GM12878 (cell line): Measurements from ENCODE around the gene WDR31. TPM values are rescaled to one million over a fixed set of nuclear protein-coding genes. Genes with fewer than 3 reads are reported as not detected.

ENCODE experiments used
- ATAC-seq: fragments of 200-7000 bp; cut with Tn5 transposase; 3 replicates; pipeline ENCODE4 v1.9.1; 2020; ENCODE audit warnings: mild to moderate bottlenecking, moderate library complexity
- BruUV-seq: library from RNA; stranded (reverse); fragments of 400-500 nt; replicated peaks from 2 replicates; lab custom pipeline; 2021; lab: Mats Ljungman, UMichigan
- CTCF ChIA-PET: fragments of 300-600 bp; sonication (Branson Sonifier 250); formaldehyde crosslinking; extraction: SDS; loops from one replicate; lab custom pipeline; 2021; ENCODE audit warnings: inconsistent platforms; lab: Yijun Ruan, JAX
- POLR2A ChIA-PET: fragments of 350-600 bp; formaldehyde crosslinking; extraction: SDS; loops from one replicate; lab custom pipeline; 2021; ENCODE audit warnings: inconsistent platforms; lab: Charles Lee
- RAD21 ChIA-PET: fragments of 300-600 bp; sonication (Branson Sonifier 250); formaldehyde crosslinking; loops from one replicate; lab custom pipeline; 2023; ENCODE audit warnings: antibody characterized with exemption; ENCODE audit not compliant: unreplicated experiment; lab: Charles Lee
- SMC1A ChIA-PET: fragments of 300-600 bp; sonication (Branson Sonifier 250); formaldehyde crosslinking; loops from one replicate; lab custom pipeline; 2023; ENCODE audit not compliant: unreplicated experiment, uncharacterized antibody; lab: Charles Lee
- DNase-seq: peaks from one replicate; pipeline ENCODE4 v3.0.0-alpha.2; 2011; ENCODE audit warnings: low read depth, low spot score
- FAIRE-seq: peaks from 3 replicates; lab custom pipeline; 2011; peaks lifted over from hg19 to GRCh38; lab: Jason Lieb, UNC
- H2AFZ ChIP-seq: 2 replicates; pipeline ENCODE4 v1.6.0; 2011; ENCODE audit warnings: low read depth, low read length, control low read depth; ENCODE audit not compliant: control insufficient read depth
- H3K27ac ChIP-seq: 2 replicates; pipeline ENCODE4 v1.5.1; 2011; ENCODE audit warnings: control low read depth; ENCODE audit not compliant: control insufficient read depth, insufficient read depth
- H3K27me3 ChIP-seq, 2 experiments: replicated peaks in 1 of 2; 2 replicates each; pipeline versions ENCODE4 v1.6.0 to v1.6.1; 2011; ENCODE audit warnings: low read length in 1 of 2; ENCODE audit not compliant: control insufficient read depth in 2 of 2, insufficient read depth in 2 of 2
- H3K36me3 ChIP-seq, 2 experiments: 2 replicates each; pipeline ENCODE4 v1.5.1; 2011; ENCODE audit warnings: low read length in 1 of 2; ENCODE audit not compliant: control insufficient read depth in 2 of 2, insufficient read depth in 2 of 2
- H3K4me1 ChIP-seq: 2 replicates; pipeline ENCODE4 v1.6.1; 2011; ENCODE audit warnings: mild to moderate bottlenecking, low read length, moderate library complexity, mixed read lengths; ENCODE audit not compliant: control insufficient read depth, insufficient read depth
- H3K4me2 ChIP-seq: 2 replicates; pipeline ENCODE4 v1.6.0; 2011; ENCODE audit warnings: control low read depth; ENCODE audit not compliant: control insufficient read depth, insufficient read depth
- H3K4me3 ChIP-seq: fragments of 200-600 bp; sonication (generic); 2 replicates; pipeline ENCODE4 v1.5.1; 2016
- H3K79me2 ChIP-seq: 2 replicates; pipeline ENCODE4 v1.6.0; 2011; ENCODE audit warnings: low read length; ENCODE audit not compliant: control insufficient read depth, insufficient read depth
- H3K9ac ChIP-seq: 2 replicates; pipeline ENCODE4 v1.8.0; 2011; ENCODE audit warnings: low read length, control low read depth, mixed read lengths; ENCODE audit not compliant: control insufficient read depth, insufficient read depth
- H3K9me3 ChIP-seq: replicated peaks from 3 replicates; pipeline ENCODE4 v1.5.1; 2011; ENCODE audit warnings: mild to moderate bottlenecking, low read length; ENCODE audit not compliant: control insufficient read depth, insufficient read depth
- H4K20me1 ChIP-seq: 2 replicates; pipeline ENCODE4 v1.6.0; 2011; ENCODE audit not compliant: control insufficient read depth, insufficient read depth
- BCL11A ChIP-seq: IDR thresholded peaks from 2 replicates; pipeline ENCODE4 v1.6.1; 2011; ENCODE audit warnings: low read depth, low read length
- ESRRA ChIP-seq: IDR thresholded peaks from 2 replicates; pipeline ENCODE4 v1.6.1; 2012; ENCODE audit warnings: mild to moderate bottlenecking, low read length, improper control_type of control experiment
- HCFC1 ChIP-seq: fragments of 150-350 bp; IDR thresholded peaks from 2 replicates; pipeline ENCODE4 v1.6.1; 2014; ENCODE audit warnings: low read length
- HDAC6 ChIP-seq: fragments of 200-600 bp; sonication (generic); IDR thresholded peaks from one replicate; pipeline ENCODE4 v1.8.0; 2017; ENCODE audit warnings: antibody characterized with exemption; ENCODE audit not compliant: unreplicated experiment
- IKZF2 ChIP-seq, 2 experiments: fragments of 450-650 bp; IDR thresholded peaks; 2 replicates each; pipeline ENCODE4 v1.6.1; 2017; ENCODE audit warnings: mild to moderate bottlenecking in 2 of 2, moderate library complexity in 2 of 2
- JUNB ChIP-seq: IDR thresholded peaks from 2 replicates; pipeline ENCODE4 v1.6.1; 2016; ENCODE audit warnings: antibody characterized with exemption, mild to moderate bottlenecking
- MXI1 ChIP-seq: fragments of 150-350 bp; IDR thresholded peaks from 2 replicates; pipeline ENCODE4 v1.6.1; 2011; ENCODE audit warnings: low read depth, mild to moderate bottlenecking, inconsistent platforms, low read length, improper control_type of control experiment
- SREBF1 ChIP-seq: IDR thresholded peaks from 2 replicates; pipeline ENCODE4 v1.6.1; 2012; ENCODE audit warnings: mild to moderate bottlenecking, low read length
- YBX1 ChIP-seq: fragments of 450-650 bp; IDR thresholded peaks from 2 replicates; pipeline ENCODE4 v1.6.1; 2016; ENCODE audit warnings: antibody characterized with exemption
- WGBS: methylation state at CpG from one replicate; pipeline ENCODE4 v1.1.6; 2016; ENCODE audit warnings: low lambda C conversion rate; ENCODE audit not compliant: insufficient replicate concordance, insufficient coverage; ENCODE audit errors: missing lambda C conversion rate; 5-methylcytosine and 5-hydroxymethylcytosine counted together
- in situ Hi-C: fragments of 300-500 bp; cut with MboI; formaldehyde crosslinking; loops from 9 replicates; pipeline ENCODE4 v1.14.3; 2018; ENCODE audit warnings: mixed read lengths
- intact Hi-C: fragments of 100-400 bp; cut with micrococcal nuclease; formaldehyde crosslinking; loops from one replicate; pipeline ENCODE4 v1.14.2; 2022; ENCODE audit not compliant: unreplicated experiment
- polyA plus RNA-seq, 11 experiments: library from polyadenylated mRNA; depleted of rRNA in 4 of 11; unstranded in 6 of 11; stranded (reverse) in 5 of 11; fragments of >200 nt; fragmentation: Nextera tagmentation in 4 of 11; fragmentation: Illumina TruSeq in 1 of 11; extraction: Ambion mirVana in 4 of 11; extraction: Trizol in 1 of 11; gene quantifications; 1 replicate in 1 of 11; 2 replicates in 10 of 11; pipeline versions ENCODE4 v1.2.1 to v1.2.3, GENCODE V29; 2011 to 2016; ENCODE audit warnings: inconsistent platforms in 2 of 11, missing spikeins in 2 of 11, low read depth in 1 of 11
- total RNA-seq, 4 experiments: library from RNA; depleted of rRNA in 3 of 4; stranded (reverse); fragments of >200 nt in 3 of 4; fragmentation: Illumina TruSeq in 1 of 4; extraction: Trizol in 1 of 4; gene quantifications; 2 replicates each; pipeline versions ENCODE4 v1.2.1 to v1.2.3, GENCODE V29; 2013 to 2021
- TF ChIP-seq, protein P1 (sequence below): fragments of 450-650 bp; IDR thresholded peaks from 2 replicates; pipeline ENCODE4 v1.6.1; 2017; ENCODE audit warnings: antibody characterized with exemption, mild to moderate bottlenecking, moderate library complexity
- TF ChIP-seq, protein P2 (sequence below): fragments of 450-650 bp; formaldehyde crosslinking; IDR thresholded peaks from 2 replicates; pipeline ENCODE4 v1.4.0; 2022; ENCODE audit warnings: mild to moderate bottlenecking, moderate library complexity

WDR31 gene
- total and polyA plus RNA-seq, 10 of the 15 experiments (the other 5 are each of a cell fraction or from before 2014, with no cell fraction given): 0.26 to 1.7 (median 0.79) TPM

DNA sequence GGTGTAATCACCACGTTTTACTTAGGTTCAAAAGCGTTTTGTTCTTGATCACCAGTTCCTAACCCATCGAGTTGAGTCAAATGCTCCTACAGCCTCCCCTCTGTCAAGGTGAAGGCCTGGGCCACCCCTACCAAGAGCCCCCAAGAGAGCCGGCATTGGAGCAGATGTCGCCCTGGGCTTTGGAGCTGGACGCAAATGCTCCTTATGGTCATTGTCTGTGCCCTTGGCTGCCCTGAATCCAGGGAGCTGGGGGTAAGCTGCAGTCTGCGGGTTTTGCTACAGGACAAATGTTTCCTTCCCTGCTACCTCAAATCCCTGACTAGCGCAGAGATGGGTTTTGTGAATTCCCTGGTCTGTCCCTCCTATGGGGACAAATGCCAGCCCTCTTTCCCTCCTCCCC is 41.8 kb downstream of the WDR31 start:
- no peak overlapping the region for H2AFZ ChIP-seq
- ChIA-PET CTCF (no interaction called here), RAD21 (no interaction called here), SMC1A (no interaction called here), POLR2A (no interaction called here)
- no peaks in the 10 kb centered on the region for H3K79me2 ChIP-seq
- H3K4me2 ChIP-seq: no peak overlapping the region
- no peaks in the 10 kb centered on the region for H3K4me1 ChIP-seq
- H4K20me1 ChIP-seq: no peaks in the 10 kb centered on the region
- no peak overlapping the region for H3K9ac ChIP-seq
- ATAC-seq (no peak), DNase-seq (no peak), FAIRE-seq (no peak)
- 59% methylated on average over 8 of the region's 8 CpGs for WGBS
- H3K9me3 ChIP-seq: no peaks in the 10 kb centered on the region
- H3K4me3 ChIP-seq: no peak overlapping the region
- no peaks in the 10 kb centered on the region; a peak in 1 of 4 replicates for H3K27me3 ChIP-seq
- H3K27ac ChIP-seq: no peak overlapping the region
- in situ Hi-C loops: no loop called here
- no TSS peak for BruUV-seq
- intact Hi-C loops: no loop called here
- no peak for TF ChIP-seq JUNB
- peaks cover 0 to 1% of the 10 kb centered on the region in 2 experiments; a peak in 3 of 4 replicates for H3K36me3 ChIP-seq

DNA sequence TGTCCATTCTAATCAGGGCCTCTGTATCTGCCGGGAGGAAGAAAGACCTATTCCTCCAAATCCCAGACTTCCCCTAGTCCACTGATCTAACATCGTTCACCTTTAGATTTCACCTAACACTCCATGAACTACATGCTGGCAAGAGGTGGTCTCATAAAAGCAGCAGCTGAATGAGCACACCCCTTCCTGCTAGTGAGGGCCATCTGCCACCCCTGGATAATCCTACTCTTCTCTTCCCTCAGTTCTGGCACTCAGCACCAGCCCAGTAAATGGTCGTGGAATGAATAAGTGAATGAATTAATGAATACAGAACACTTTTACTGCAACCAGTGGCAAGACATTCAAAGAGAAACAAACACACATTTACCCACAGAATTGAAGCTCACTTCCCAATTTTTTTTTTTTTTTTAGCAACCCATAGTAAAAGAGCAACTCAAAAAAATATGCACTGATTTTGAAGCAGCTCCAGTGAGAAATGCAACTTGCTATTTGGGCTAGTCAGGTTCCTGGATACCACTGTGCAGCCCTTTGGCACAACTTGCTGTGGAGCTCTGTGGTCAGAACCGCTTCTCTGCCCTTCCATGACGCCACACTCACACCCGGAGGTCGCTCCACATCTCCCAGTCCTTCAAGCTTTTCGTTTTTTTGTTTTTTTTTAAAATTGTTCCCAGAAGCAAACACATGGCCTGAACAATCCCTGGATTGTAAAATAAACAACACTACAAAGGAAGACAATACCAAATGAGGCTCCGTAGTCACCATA is 43.1 kb downstream of the WDR31 start:
- Histone ChIP-seq H3K27me3 (no peaks in the 10 kb centered on the region; a peak in 1 of 4 replicates), H3K9me3 (no peaks in the 10 kb centered on the region), H3K79me2 (no peaks in the 10 kb centered on the region), H3K9ac (no peak overlapping the region), H3K4me1 (no peaks in the 10 kb centered on the region), H3K36me3 (peaks cover 3 to 4% of the 10 kb centered on the region in 2 experiments; a peak in 3 of 4 replicates), H3K4me3 (no peak overlapping the region), H2AFZ (no peak overlapping the region), H3K27ac (no peak overlapping the region), H3K4me2 (no peak overlapping the region), H4K20me1 (no peaks in the 10 kb centered on the region)
- POLR2A ChIA-PET: no interaction called here
- SMC1A ChIA-PET: interaction anchor here (0.8 kb wide), 1 partner anchor 22 kb away, joined by 3 read pairs; the partner anchor contains the start of genes CDC26 and PRPF4
- CTCF ChIA-PET: interaction anchor here (0.7 kb wide), 1 partner anchor 14 kb away, joined by 3 read pairs; no protein-coding TSS in a partner anchor
- no peak for ATAC-seq
- no peak for DNase-seq
- RAD21 ChIA-PET: no interaction called here
- no peak for FAIRE-seq
- in situ Hi-C loops: no loop called here
- 40% methylated on average over 9 of the region's 9 CpGs for WGBS
- intact Hi-C loops: no loop called here
- BruUV-seq: no TSS peak
- TF ChIP-seq YBX1 (no peak), HDAC6 (no peak), ESRRA (no peak), SREBF1 (no peak), MXI1 (no peak), BCL11A (no peak), HCFC1 (no peak), IKZF2 (IDR thresholded peaks at IDR 0.05) (no peak)
- TF ChIP-seq, protein P1, sequence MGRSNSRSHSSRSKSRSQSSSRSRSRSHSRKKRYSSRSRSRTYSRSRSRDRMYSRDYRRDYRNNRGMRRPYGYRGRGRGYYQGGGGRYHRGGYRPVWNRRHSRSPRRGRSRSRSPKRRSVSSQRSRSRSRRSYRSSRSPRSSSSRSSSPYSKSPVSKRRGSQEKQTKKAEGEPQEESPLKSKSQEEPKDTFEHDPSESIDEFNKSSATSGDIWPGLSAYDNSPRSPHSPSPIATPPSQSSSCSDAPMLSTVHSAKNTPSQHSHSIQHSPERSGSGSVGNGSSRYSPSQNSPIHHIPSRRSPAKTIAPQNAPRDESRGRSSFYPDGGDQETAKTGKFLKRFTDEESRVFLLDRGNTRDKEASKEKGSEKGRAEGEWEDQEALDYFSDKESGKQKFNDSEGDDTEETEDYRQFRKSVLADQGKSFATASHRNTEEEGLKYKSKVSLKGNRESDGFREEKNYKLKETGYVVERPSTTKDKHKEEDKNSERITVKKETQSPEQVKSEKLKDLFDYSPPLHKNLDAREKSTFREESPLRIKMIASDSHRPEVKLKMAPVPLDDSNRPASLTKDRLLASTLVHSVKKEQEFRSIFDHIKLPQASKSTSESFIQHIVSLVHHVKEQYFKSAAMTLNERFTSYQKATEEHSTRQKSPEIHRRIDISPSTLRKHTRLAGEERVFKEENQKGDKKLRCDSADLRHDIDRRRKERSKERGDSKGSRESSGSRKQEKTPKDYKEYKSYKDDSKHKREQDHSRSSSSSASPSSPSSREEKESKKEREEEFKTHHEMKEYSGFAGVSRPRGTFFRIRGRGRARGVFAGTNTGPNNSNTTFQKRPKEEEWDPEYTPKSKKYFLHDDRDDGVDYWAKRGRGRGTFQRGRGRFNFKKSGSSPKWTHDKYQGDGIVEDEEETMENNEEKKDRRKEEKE: no peak
- TF ChIP-seq, protein P2, sequence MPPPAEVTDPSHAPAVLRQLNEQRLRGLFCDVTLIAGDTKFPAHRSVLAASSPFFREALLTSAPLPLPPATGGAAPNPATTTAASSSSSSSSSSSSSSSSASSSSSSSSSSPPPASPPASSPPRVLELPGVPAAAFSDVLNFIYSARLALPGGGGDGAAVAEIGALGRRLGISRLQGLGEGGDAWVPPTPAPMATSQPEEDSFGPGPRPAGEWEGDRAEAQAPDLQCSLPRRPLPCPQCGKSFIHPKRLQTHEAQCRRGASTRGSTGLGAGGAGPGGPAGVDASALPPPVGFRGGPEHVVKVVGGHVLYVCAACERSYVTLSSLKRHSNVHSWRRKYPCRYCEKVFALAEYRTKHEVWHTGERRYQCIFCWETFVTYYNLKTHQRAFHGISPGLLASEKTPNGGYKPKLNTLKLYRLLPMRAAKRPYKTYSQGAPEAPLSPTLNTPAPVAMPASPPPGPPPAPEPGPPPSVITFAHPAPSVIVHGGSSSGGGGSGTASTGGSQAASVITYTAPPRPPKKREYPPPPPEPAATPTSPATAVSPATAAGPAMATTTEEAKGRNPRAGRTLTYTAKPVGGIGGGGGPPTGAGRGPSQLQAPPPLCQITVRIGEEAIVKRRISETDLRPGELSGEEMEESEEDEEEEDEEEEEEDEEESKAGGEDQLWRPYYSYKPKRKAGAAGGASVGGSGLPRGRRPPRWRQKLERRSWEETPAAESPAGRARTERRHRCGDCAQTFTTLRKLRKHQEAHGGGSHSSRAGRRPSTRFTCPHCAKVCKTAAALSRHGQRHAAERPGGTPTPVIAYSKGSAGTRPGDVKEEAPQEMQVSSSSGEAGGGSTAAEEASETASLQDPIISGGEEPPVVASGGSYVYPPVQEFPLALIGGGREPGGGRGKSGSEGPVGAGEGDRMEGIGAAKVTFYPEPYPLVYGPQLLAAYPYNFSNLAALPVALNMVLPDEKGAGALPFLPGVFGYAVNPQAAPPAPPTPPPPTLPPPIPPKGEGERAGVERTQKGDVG (CRISPR knock-in tag): no peak
